Suprapubic skin (tissue), 4 donors: Measurements from ENCODE around the gene KCNJ16. TPM values are rescaled to one million over a fixed set of nuclear protein-coding genes. Genes with fewer than 3 reads are reported as not detected.

Experiments used
- DNase-seq, 2 donors: peaks; one replicate each; pipeline ENCODE4 v3.0.0-alpha.2; 2019; ENCODE audit warnings: low spot score in 2 of 2
- H3K27ac ChIP-seq: fragments of 200-600 bp; sonication (generic); one replicate; pipeline ENCODE4 v1.5.1; 2019
- H3K27me3 ChIP-seq: fragments of 200-600 bp; sonication (generic); one replicate; pipeline ENCODE4 v1.5.1; 2019
- H3K36me3 ChIP-seq: fragments of 200-600 bp; sonication (generic); one replicate; pipeline ENCODE4 v1.5.1; 2019
- H3K4me1 ChIP-seq: fragments of 200-600 bp; sonication (generic); one replicate; pipeline ENCODE4 v1.5.1; 2019
- H3K4me3 ChIP-seq: fragments of 200-600 bp; sonication (generic); one replicate; pipeline ENCODE4 v1.5.1; 2019; ENCODE audit warnings: mild to moderate bottlenecking
- H3K9me3 ChIP-seq: fragments of 200-600 bp; sonication (generic); one replicate; pipeline ENCODE4 v1.5.1; 2019
- EP300 ChIP-seq: sonication (generic); formaldehyde crosslinking; IDR thresholded peaks from one replicate; pipeline ENCODE4 v1.6.1; 2017; ENCODE audit warnings: antibody characterized with exemption
- POLR2A ChIP-seq, 2 donors: fragments of 450-650 bp; IDR thresholded peaks; one replicate each; pipeline ENCODE4 v1.6.1; 2017; ENCODE audit warnings: antibody characterized with exemption in 2 of 2, mild to moderate bottlenecking in 2 of 2, moderate library complexity in 2 of 2
- POLR2AphosphoS5 ChIP-seq, 3 donors: sonication (generic); formaldehyde crosslinking; IDR thresholded peaks; one replicate each; pipeline ENCODE4 v1.6.1; 2017; ENCODE audit warnings: antibody characterized with exemption in 3 of 3
- WGBS: methylation state at CpG from one replicate; pipeline ENCODE4 v1.1.5; 2018; 5-methylcytosine and 5-hydroxymethylcytosine counted together
- total RNA-seq, 4 donors: library from RNA; depleted of rRNA; stranded (reverse); fragments of >200 nt; gene quantifications; one replicate each; pipeline ENCODE4 v1.1.0, GENCODE V29; 2016
- TF ChIP-seq, protein P1 (sequence below), 2 donors: fragments of 200-600 bp in 1 of 2; fragments of 450-650 bp in 1 of 2; sonication (generic) in 1 of 2; IDR thresholded peaks; one replicate each; pipeline ENCODE4 v1.5.1; 2016 to 2019; ENCODE audit warnings: antibody characterized with exemption in 2 of 2, mild to moderate bottlenecking in 1 of 2, moderate library complexity in 1 of 2

Gene KCNJ16
- total RNA-seq, 4 donors from 2014 or later = not detected

GRCh38 chr17:70134042-70134441 lies 59.0 kb downstream of the KCNJ16 start:
- 82% methylated on average over 8 of the region's 8 CpGs for WGBS
- Histone ChIP-seq H3K36me3 (no peaks in the 10 kb centered on the region), H3K4me1 (peaks cover 30% of the 10 kb centered on the region), H3K9me3 (no peaks in the 10 kb centered on the region), H3K27me3 (no peaks in the 10 kb centered on the region), H3K27ac (no peak overlapping the region), H3K4me3 (no peak overlapping the region)
- TF ChIP-seq POLR2AphosphoS5 (IDR thresholded peaks at IDR 0.05) (no peak), POLR2A (IDR thresholded peaks at IDR 0.05) (no peak), EP300 (no peak)
- TF ChIP-seq, protein P1, sequence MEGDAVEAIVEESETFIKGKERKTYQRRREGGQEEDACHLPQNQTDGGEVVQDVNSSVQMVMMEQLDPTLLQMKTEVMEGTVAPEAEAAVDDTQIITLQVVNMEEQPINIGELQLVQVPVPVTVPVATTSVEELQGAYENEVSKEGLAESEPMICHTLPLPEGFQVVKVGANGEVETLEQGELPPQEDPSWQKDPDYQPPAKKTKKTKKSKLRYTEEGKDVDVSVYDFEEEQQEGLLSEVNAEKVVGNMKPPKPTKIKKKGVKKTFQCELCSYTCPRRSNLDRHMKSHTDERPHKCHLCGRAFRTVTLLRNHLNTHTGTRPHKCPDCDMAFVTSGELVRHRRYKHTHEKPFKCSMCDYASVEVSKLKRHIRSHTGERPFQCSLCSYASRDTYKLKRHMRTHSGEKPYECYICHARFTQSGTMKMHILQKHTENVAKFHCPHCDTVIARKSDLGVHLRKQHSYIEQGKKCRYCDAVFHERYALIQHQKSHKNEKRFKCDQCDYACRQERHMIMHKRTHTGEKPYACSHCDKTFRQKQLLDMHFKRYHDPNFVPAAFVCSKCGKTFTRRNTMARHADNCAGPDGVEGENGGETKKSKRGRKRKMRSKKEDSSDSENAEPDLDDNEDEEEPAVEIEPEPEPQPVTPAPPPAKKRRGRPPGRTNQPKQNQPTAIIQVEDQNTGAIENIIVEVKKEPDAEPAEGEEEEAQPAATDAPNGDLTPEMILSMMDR (IDR thresholded peaks at IDR 0.05) = no peak
- no peak for DNase-seq

GRCh38 chr17:70134777-70135176 lies 59.8 kb downstream of the KCNJ16 start:
- TF ChIP-seq, protein P1 (IDR thresholded peaks at IDR 0.05) = no peak
- no peak for TF ChIP-seq EP300
- no peak for TF ChIP-seq POLR2A (IDR thresholded peaks at IDR 0.05)
- no peak for TF ChIP-seq POLR2AphosphoS5 (IDR thresholded peaks at IDR 0.05)
- 83% methylated on average over 1 of the region's 1 CpG for WGBS
- DNase-seq = no peak
- Histone ChIP-seq H3K9me3 (no peaks in the 10 kb centered on the region), H3K36me3 (no peaks in the 10 kb centered on the region), H3K27me3 (no peaks in the 10 kb centered on the region), H3K4me1 (peaks cover 37% of the 10 kb centered on the region), H3K4me3 (no peak overlapping the region), H3K27ac (no peak overlapping the region)

GRCh38 chr17:70136131-70136530 lies 61.1 kb downstream of the KCNJ16 start:
- WGBS = 47% methylated on average over 5 of the region's 5 CpGs

DNA sequence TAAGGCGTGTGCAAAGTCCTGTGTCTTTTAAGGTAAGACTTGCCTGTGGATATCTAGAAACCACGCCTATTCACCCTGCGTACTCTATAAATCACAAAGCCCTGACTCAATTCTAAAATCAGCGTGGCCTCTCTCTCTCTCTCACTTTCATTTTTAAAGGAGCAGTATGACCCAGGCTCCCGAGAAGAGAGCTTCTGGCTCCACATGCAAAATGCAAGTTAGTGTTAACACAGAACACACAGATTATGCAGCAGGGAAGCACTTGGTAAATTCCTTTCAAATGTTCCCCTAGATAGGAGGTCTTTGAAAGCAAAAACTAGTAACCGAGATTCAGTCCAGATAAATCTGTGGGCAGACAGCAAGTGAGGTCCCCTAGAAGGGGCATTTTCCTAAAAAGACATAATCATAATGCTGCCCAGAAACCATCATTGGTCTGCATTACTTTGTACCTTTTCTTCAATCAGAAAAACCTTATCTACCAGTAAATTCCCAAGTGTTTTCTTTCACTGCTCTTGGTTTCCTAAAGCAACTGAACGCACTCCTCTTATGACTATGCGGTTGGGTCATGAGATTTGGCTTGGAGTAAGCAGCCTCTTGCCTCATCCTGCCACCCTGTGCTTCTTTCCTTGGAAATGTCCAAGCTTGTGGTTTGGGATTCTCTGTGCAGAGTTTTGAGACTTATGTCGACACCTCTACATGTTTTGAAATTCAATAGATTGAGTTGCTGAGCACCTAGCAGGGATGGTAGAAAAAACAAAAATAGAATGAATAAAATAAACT lies 62.6 kb downstream of the KCNJ16 start:
- TF ChIP-seq EP300 (no peak), POLR2A (IDR thresholded peaks at IDR 0.05) (no peak), POLR2AphosphoS5 (IDR thresholded peaks at IDR 0.05) (peak in 2 of 3 donors; percentile 53 to 81)
- H3K9me3 ChIP-seq = no peaks in the 10 kb centered on the region
- H3K36me3 ChIP-seq = no peaks in the 10 kb centered on the region
- no peaks in the 10 kb centered on the region for H3K27me3 ChIP-seq
- peaks cover 37% of the 10 kb centered on the region for H3K4me1 ChIP-seq
- peak in 1 of 2 donors; percentile 74 for DNase-seq
- peak overlapping the region; percentile 81 for H3K27ac ChIP-seq
- 11% methylated on average over 9 of the region's 9 CpGs for WGBS
- H3K4me3 ChIP-seq = peak overlapping the region; percentile 35

More at GRCh38 chr17:70136131-70136530, 61.1 kb downstream of the KCNJ16 start:
- Histone ChIP-seq H3K27ac (no peak overlapping the region), H3K27me3 (no peaks in the 10 kb centered on the region), H3K4me1 (peaks cover 37% of the 10 kb centered on the region), H3K36me3 (no peaks in the 10 kb centered on the region), H3K4me3 (no peak overlapping the region), H3K9me3 (no peaks in the 10 kb centered on the region)
- TF ChIP-seq EP300 = no peak
- TF ChIP-seq, protein P1 (IDR thresholded peaks at IDR 0.05) = no peak
- TF ChIP-seq POLR2A (IDR thresholded peaks at IDR 0.05) = no peak
- TF ChIP-seq POLR2AphosphoS5 (IDR thresholded peaks at IDR 0.05) = no peak
- no peak for DNase-seq

- Histone ChIP-seq H3K36me3 (no peaks in the 10 kb centered on the region), H3K27ac (peak overlapping the region; percentile 81), H3K4me1 (peaks cover 37% of the 10 kb centered on the region), H3K9me3 (no peaks in the 10 kb centered on the region), H3K4me3 (no peak overlapping the region), H3K27me3 (no peaks in the 10 kb centered on the region)
- 67% methylated on average over 3 of the region's 3 CpGs for WGBS
- TF ChIP-seq, protein P1 (IDR thresholded peaks at IDR 0.05) = no peak
- TF ChIP-seq POLR2AphosphoS5 (IDR thresholded peaks at IDR 0.05) (no peak), POLR2A (IDR thresholded peaks at IDR 0.05) (no peak), EP300 (no peak)
- no peak for DNase-seq
Measured at GRCh38 chr17:70138291-70138865, 63.4 kb downstream of the KCNJ16 start.
